SU-DHL-6 (cell line): Measurements from ENCODE around the gene NEAT1.

ENCODE experiments used
- H2AFZ ChIP-seq: fragments of 200-600 bp; sonication (generic); 2 replicates; pipeline ENCODE4 v1.6.1; 2014; ENCODE audit warnings: low read depth, mild to moderate bottlenecking, moderate library complexity, mixed read lengths, antibody characterized with exemption, low read length; ENCODE audit not compliant: severe bottlenecking
- H3F3A ChIP-seq: fragments of 200-600 bp; shearing (Covaris generic); 2 replicates; pipeline ENCODE4 v1.6.0; 2016; ENCODE audit warnings: antibody characterized with exemption, mild to moderate bottlenecking; ENCODE audit not compliant: insufficient read depth
- H3K27ac ChIP-seq: fragments of 200-600 bp; sonication (generic); 2 replicates; pipeline ENCODE4 v1.5.1; 2016; ENCODE audit warnings: low read depth, mild to moderate bottlenecking, low read length, moderate library complexity, mixed read lengths
- H3K27me3 ChIP-seq: fragments of 200-600 bp; sonication (generic), shearing (Covaris generic); 2 replicates; pipeline ENCODE4 v1.6.0; 2014; ENCODE audit warnings: mild to moderate bottlenecking, low read length
- H3K36me3 ChIP-seq: fragments of 200-600 bp; sonication (generic); 2 replicates; pipeline ENCODE4 v1.6.1; 2014; ENCODE audit warnings: mild to moderate bottlenecking, low read length, mixed read lengths
- H3K4me2 ChIP-seq: fragments of 300-600, 200-600 bp; shearing (Covaris generic), sonication (generic); 2 replicates; pipeline ENCODE4 v1.6.0; 2014; ENCODE audit warnings: low read length, low read depth, mild to moderate bottlenecking; ENCODE audit not compliant: poor library complexity, severe bottlenecking
- H3K4me3 ChIP-seq: fragments of 200-600 bp; sonication (generic); 2 replicates; pipeline ENCODE4 v1.5.1; 2014; ENCODE audit warnings: antibody characterized with exemption, low read length, mild to moderate bottlenecking, mixed read lengths; ENCODE audit not compliant: insufficient read depth, poor library complexity, severe bottlenecking
- H3K79me2 ChIP-seq: fragments of 200-600 bp; sonication (generic); 2 replicates; pipeline ENCODE4 v1.6.1; 2014; ENCODE audit warnings: mild to moderate bottlenecking, low read length, moderate library complexity; ENCODE audit not compliant: insufficient read depth
- H3K9ac ChIP-seq: fragments of 200-600 bp; sonication (generic); 2 replicates; pipeline ENCODE4 v1.7.0; 2014; ENCODE audit warnings: mild to moderate bottlenecking, low read length
- H3K9me2 ChIP-seq: fragments of 200-600 bp; sonication (generic); replicated peaks from 2 replicates; pipeline ENCODE4 v1.6.1; 2014; ENCODE audit warnings: low read length; ENCODE audit not compliant: insufficient read depth
- H3K9me3 ChIP-seq: fragments of 200-600 bp; sonication (generic); 2 replicates; pipeline ENCODE4 v1.6.1; 2014; ENCODE audit warnings: low read length, mixed read lengths; ENCODE audit not compliant: insufficient read depth
- H4K20me1 ChIP-seq: fragments of 200-600 bp; sonication (generic); 2 replicates; pipeline ENCODE4 v1.6.1; 2014; ENCODE audit warnings: low read depth, mild to moderate bottlenecking, antibody characterized with exemption, low read length, moderate library complexity, mixed read lengths
- EZH2phosphoT487 ChIP-seq: fragments of 200-600 bp; sonication (generic), shearing (Covaris generic); conservative IDR thresholded peaks from 2 replicates; pipeline ENCODE4 v1.6.1; 2018; ENCODE audit warnings: mild to moderate bottlenecking, antibody characterized with exemption, low read length, moderate library complexity, mixed read lengths
- TF ChIP-seq, protein P1 (sequence below): fragments of 200-600 bp; sonication (generic); IDR thresholded peaks from one replicate; pipeline ENCODE4 v1.5.1; 2017; ENCODE audit warnings: antibody characterized with exemption, mild to moderate bottlenecking, low read length, moderate library complexity; ENCODE audit not compliant: insufficient read depth, poor library complexity, severe bottlenecking

NEAT1 gene

GRCh38 chr11:65423516-65424204, 1.1 kb downstream of the NEAT1 start:
- peak overlapping the region; percentile 99 for H3K9ac ChIP-seq
- H2AFZ ChIP-seq: no peak overlapping the region
- H3K36me3 ChIP-seq: peaks cover 6% of the 10 kb centered on the region; the same call in 1 of the 2 replicates
- H4K20me1 ChIP-seq: no peaks in the 10 kb centered on the region
- H3K79me2 ChIP-seq: peaks cover 70% of the 10 kb centered on the region
- H3K9me2 ChIP-seq: no peaks in the 10 kb centered on the region
- H3K4me3 ChIP-seq: peak overlapping the region; percentile 79
- TF ChIP-seq, protein P1, sequence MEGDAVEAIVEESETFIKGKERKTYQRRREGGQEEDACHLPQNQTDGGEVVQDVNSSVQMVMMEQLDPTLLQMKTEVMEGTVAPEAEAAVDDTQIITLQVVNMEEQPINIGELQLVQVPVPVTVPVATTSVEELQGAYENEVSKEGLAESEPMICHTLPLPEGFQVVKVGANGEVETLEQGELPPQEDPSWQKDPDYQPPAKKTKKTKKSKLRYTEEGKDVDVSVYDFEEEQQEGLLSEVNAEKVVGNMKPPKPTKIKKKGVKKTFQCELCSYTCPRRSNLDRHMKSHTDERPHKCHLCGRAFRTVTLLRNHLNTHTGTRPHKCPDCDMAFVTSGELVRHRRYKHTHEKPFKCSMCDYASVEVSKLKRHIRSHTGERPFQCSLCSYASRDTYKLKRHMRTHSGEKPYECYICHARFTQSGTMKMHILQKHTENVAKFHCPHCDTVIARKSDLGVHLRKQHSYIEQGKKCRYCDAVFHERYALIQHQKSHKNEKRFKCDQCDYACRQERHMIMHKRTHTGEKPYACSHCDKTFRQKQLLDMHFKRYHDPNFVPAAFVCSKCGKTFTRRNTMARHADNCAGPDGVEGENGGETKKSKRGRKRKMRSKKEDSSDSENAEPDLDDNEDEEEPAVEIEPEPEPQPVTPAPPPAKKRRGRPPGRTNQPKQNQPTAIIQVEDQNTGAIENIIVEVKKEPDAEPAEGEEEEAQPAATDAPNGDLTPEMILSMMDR: no peak
- no peak for TF ChIP-seq EZH2phosphoT487
- peak overlapping the region; percentile 98 for H3K4me2 ChIP-seq
- H3K27ac ChIP-seq: peak overlapping the region; percentile 98
- peaks cover 95% of the 10 kb centered on the region for H3F3A ChIP-seq
- no peaks in the 10 kb centered on the region for H3K9me3 ChIP-seq
- no peaks in the 10 kb centered on the region for H3K27me3 ChIP-seq

DNA sequence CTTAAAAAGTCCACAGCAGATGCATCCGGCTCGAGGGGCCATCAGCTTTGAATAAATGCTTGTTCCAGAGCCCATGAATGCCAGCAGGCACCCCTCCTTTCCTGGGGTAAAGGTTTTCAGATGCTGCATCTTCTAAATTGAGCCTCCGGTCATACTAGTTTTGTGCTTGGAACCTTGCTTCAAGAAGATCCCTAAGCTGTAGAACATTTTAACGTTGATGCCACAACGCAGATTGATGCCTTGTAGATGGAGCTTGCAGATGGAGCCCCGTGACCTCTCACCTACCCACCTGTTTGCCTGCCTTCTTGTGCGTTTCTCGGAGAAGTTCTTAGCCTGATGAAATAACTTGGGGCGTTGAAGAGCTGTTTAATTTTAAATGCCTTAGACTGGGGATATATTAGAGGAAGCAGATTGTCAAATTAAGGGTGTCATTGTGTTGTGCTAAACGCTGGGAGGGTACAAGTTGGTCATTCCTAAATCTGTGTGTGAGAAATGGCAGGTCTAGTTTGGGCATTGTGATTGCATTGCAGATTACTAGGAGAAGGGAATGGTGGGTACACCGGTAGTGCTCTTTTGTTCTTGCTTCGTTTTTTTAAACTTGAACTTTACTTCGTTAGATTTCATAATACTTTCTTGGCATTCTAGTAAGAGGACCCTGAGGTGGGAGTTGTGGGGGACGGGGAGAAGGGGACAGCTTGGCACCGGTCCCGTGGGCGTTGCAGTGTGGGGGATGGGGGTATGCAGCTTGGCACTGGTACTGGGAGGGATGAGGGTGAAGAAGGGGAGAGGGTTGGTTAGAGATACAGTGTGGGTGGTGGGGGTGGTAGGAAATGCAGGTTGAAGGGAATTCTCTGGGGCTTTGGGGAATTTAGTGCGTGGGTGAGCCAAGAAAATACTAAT, 1.9 kb downstream of the NEAT1 start:
- Histone ChIP-seq H3K4me2 (peak overlapping the region; percentile 98), H3K79me2 (peaks cover 78% of the 10 kb centered on the region), H3K9me3 (no peaks in the 10 kb centered on the region), H3K9ac (peak overlapping the region; percentile 99), H3F3A (peaks cover 95% of the 10 kb centered on the region), H3K27ac (peak overlapping the region; percentile 98), H4K20me1 (no peaks in the 10 kb centered on the region), H2AFZ (no peak overlapping the region), H3K4me3 (peak overlapping the region; percentile 79), H3K36me3 (peaks cover 6% of the 10 kb centered on the region; the same call in 1 of the 2 replicates), H3K9me2 (no peaks in the 10 kb centered on the region), H3K27me3 (no peaks in the 10 kb centered on the region)
- TF ChIP-seq, protein P1: no peak
- TF ChIP-seq EZH2phosphoT487: no peak

- Histone ChIP-seq H3K36me3 (peaks cover 6% of the 10 kb centered on the region; the same call in 1 of the 2 replicates), H3K4me3 (peak overlapping the region; percentile 79), H3K4me2 (peak overlapping the region; percentile 98), H3K27ac (peak overlapping the region; percentile 98), H3K9me2 (no peaks in the 10 kb centered on the region), H3F3A (peaks cover 97% of the 10 kb centered on the region), H3K79me2 (peaks cover 83% of the 10 kb centered on the region), H3K9ac (peak overlapping the region; percentile 99), H4K20me1 (no peaks in the 10 kb centered on the region), H3K9me3 (no peaks in the 10 kb centered on the region), H3K27me3 (no peaks in the 10 kb centered on the region), H2AFZ (no peak overlapping the region)
- TF ChIP-seq, protein P1: no peak
These were observed 2.7 kb downstream of the NEAT1 start for GRCh38 chr11:65425105-65425970.
